ENCODE data around the gene BTBD8.

DNA sequence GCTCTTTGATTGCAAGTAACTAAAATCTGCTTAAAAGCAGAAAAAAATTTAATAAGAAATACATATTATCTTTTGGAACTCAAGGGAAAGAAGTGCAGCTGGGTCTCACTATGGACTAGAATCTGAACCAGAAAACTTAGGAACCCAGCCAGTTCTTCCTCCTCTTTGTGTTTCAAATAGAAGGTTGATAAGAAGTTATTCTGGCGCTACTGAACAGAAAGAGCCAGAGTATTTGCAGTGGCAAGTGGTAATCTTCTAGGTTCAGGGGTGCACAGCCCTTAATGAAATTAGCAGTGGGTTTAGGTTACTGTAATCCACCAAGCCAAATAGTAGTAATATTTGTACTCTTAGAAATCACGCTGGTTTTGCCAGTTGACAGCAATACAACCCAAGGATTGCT is 28.5 kb downstream of the BTBD8 start:
- TF ChIP-seq, protein P1, sequence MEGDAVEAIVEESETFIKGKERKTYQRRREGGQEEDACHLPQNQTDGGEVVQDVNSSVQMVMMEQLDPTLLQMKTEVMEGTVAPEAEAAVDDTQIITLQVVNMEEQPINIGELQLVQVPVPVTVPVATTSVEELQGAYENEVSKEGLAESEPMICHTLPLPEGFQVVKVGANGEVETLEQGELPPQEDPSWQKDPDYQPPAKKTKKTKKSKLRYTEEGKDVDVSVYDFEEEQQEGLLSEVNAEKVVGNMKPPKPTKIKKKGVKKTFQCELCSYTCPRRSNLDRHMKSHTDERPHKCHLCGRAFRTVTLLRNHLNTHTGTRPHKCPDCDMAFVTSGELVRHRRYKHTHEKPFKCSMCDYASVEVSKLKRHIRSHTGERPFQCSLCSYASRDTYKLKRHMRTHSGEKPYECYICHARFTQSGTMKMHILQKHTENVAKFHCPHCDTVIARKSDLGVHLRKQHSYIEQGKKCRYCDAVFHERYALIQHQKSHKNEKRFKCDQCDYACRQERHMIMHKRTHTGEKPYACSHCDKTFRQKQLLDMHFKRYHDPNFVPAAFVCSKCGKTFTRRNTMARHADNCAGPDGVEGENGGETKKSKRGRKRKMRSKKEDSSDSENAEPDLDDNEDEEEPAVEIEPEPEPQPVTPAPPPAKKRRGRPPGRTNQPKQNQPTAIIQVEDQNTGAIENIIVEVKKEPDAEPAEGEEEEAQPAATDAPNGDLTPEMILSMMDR (IDR thresholded peaks at IDR 0.05 in 8 of 11, conservative IDR thresholded peaks at IDR 0.05 in 3 of 11), result no peak
- no peak for TF ChIP-seq POLR2A (IDR thresholded peaks at IDR 0.05)

Measured in spleen (tissue), 7 donors.